Loucy (cell line): ENCODE data around the gene ETV5.

ENCODE experiments used
- EZH2phosphoT487 ChIP-seq: fragments of 200-600 bp; IDR thresholded peaks from 2 replicates; pipeline ENCODE4 v1.6.1; 2018; ENCODE audit warnings: antibody characterized with exemption, mild to moderate bottlenecking, moderate library complexity, borderline replicate concordance
- TF ChIP-seq, protein P1 (sequence below): fragments of 200-600 bp; sonication (generic); conservative IDR thresholded peaks from 2 replicates; pipeline ENCODE4 v1.5.1; 2014; ENCODE audit warnings: mild to moderate bottlenecking, antibody characterized with exemption, low read length

DNA sequence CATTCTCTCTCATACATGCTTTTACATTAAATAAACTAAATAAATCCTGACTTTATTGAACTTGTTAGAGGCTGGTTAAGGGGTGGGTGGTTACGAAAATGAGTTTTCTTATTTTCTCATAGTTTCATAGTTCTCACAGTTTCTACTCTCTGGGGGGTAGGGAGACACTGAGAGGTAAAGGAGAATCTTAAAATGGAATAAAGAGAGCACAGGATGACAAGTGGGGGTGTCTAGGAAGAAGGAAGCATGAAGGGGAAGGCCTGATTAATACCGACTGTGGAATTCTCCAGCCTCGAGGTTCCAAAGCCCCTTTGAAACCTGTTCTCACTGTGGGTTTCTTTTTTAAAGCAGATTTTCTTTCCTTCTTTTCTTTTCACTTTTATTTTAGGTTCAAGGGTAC is 104.7 kb downstream of the ETV5 start:
- TF ChIP-seq, protein P1, sequence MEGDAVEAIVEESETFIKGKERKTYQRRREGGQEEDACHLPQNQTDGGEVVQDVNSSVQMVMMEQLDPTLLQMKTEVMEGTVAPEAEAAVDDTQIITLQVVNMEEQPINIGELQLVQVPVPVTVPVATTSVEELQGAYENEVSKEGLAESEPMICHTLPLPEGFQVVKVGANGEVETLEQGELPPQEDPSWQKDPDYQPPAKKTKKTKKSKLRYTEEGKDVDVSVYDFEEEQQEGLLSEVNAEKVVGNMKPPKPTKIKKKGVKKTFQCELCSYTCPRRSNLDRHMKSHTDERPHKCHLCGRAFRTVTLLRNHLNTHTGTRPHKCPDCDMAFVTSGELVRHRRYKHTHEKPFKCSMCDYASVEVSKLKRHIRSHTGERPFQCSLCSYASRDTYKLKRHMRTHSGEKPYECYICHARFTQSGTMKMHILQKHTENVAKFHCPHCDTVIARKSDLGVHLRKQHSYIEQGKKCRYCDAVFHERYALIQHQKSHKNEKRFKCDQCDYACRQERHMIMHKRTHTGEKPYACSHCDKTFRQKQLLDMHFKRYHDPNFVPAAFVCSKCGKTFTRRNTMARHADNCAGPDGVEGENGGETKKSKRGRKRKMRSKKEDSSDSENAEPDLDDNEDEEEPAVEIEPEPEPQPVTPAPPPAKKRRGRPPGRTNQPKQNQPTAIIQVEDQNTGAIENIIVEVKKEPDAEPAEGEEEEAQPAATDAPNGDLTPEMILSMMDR, result no peak
- TF ChIP-seq EZH2phosphoT487, result no peak
